MM.1S (cell line): ENCODE results near the gene DDT.
"Not testable (repeated sequence)": the region's sequence is repeated elsewhere in the genome, so short reads cannot be mapped to it uniquely, and the experiment has no call there.

Source experiments
- CTCF ChIP-seq: fragments of 300-600 bp; sonication (generic); IDR thresholded peaks from 2 replicates; pipeline ENCODE4 v1.5.1; 2016; ENCODE audit warnings: antibody characterized with exemption, low read length, mixed read lengths
- EZH2 ChIP-seq: fragments of 300-600 bp; sonication (generic); optimal IDR thresholded peaks from 2 replicates; pipeline ENCODE3; 2017; ENCODE audit warnings: low read depth, mild to moderate bottlenecking, antibody characterized with exemption, low read length, mixed read lengths
- EZH2phosphoT487 ChIP-seq: fragments of 300-600 bp; sonication (generic); IDR thresholded peaks from 2 replicates; pipeline ENCODE4 v1.6.1; 2018; ENCODE audit warnings: antibody characterized with exemption, low read length

GRCh38 chr22:23947391-23947790 lies 26.9 kb downstream of the DDT start:
- TF ChIP-seq EZH2, CTCF, EZH2phosphoT487: not testable (repeated sequence)
